HEK293 (cell line): Measurements from ENCODE around the gene HPD.
"Not testable (repeated sequence)": the region's sequence is repeated elsewhere in the genome, so short reads cannot be mapped to it uniquely, and the experiment has no call there.

Source experiments
- CTCF ChIA-PET: fragments of 350-600 bp; formaldehyde crosslinking; extraction: SDS; loops from one replicate; lab custom pipeline; 2021; ENCODE audit warnings: antibody characterized with exemption; lab: Yijun Ruan, JAX
- POLR2A ChIA-PET: fragments of 300-600 bp; formaldehyde crosslinking; extraction: SDS; loops from one replicate; lab custom pipeline; 2020; ENCODE audit warnings: antibody characterized with exemption, inconsistent platforms; lab: Yijun Ruan, JAX
- H3K27ac ChIP-seq: fragments of 200-500 bp; sonication (Bioruptor generic); 2 replicates; pipeline ENCODE4 v1.5.1; 2014; ENCODE audit warnings: low read depth, low read length, control low read depth, inconsistent platforms; ENCODE audit errors: extremely low read depth
- H3K36me3 ChIP-seq, 2 experiments: fragments of 200-500 bp in 1 of 2; sonication (Bioruptor generic) in 1 of 2; 1 replicate in 1 of 2; 2 replicates in 1 of 2; pipeline ENCODE4 v1.5.1; 2014 to 2017; ENCODE audit warnings: inconsistent platforms in 2 of 2, low read length in 2 of 2; ENCODE audit not compliant: control insufficient read depth in 2 of 2, insufficient read depth in 1 of 2
- H3K4me1 ChIP-seq: fragments of 200-500 bp; sonication (Bioruptor generic); 2 replicates; pipeline ENCODE4 v1.5.1; 2014; ENCODE audit warnings: mild to moderate bottlenecking, low read length, inconsistent platforms; ENCODE audit not compliant: control insufficient read depth, insufficient read depth
- H3K4me3 ChIP-seq: 2 replicates; pipeline ENCODE4 v1.5.1; 2011; ENCODE audit warnings: low read depth, mild to moderate bottlenecking, control low read depth, low read length, moderate library complexity
- H3K9me3 ChIP-seq: fragments of 200-500 bp; sonication (Bioruptor generic); 2 replicates; pipeline ENCODE4 v1.5.1; 2014; ENCODE audit warnings: low read depth, low read length, inconsistent platforms; ENCODE audit not compliant: control insufficient read depth, insufficient read depth
- AEBP2 ChIP-seq: fragments of 450-650 bp; formaldehyde crosslinking; IDR thresholded peaks from 2 replicates; pipeline ENCODE4 v1.5.1; 2016; ENCODE audit warnings: missing biosample characterization, missing genetic modification characterization, borderline replicate concordance
- EGR2 ChIP-seq: fragments of 450-650 bp; formaldehyde crosslinking; IDR thresholded peaks from 2 replicates; pipeline ENCODE4 v1.5.1; 2016; ENCODE audit warnings: low read depth, missing biosample characterization, missing genetic modification characterization
- GFI1B ChIP-seq: fragments of 450-650 bp; formaldehyde crosslinking; IDR thresholded peaks from 2 replicates; pipeline ENCODE4 v1.5.1; 2016; ENCODE audit warnings: missing biosample characterization, missing genetic modification characterization
- KLF17 ChIP-seq: fragments of 450-650 bp; formaldehyde crosslinking; IDR thresholded peaks from 2 replicates; pipeline ENCODE4 v1.5.1; 2016; ENCODE audit warnings: missing biosample characterization, missing genetic modification characterization
- PRDM6 ChIP-seq: fragments of 450-650 bp; formaldehyde crosslinking; IDR thresholded peaks from 2 replicates; pipeline ENCODE4 v1.5.1; 2017; ENCODE audit warnings: missing biosample characterization, missing genetic modification characterization
- SCRT1 ChIP-seq: fragments of 450-650 bp; formaldehyde crosslinking; IDR thresholded peaks from 2 replicates; pipeline ENCODE4 v1.5.1; 2016; ENCODE audit warnings: missing biosample characterization, missing genetic modification characterization, borderline replicate concordance
- SP2 ChIP-seq: fragments of 450-650 bp; formaldehyde crosslinking; IDR thresholded peaks from 2 replicates; pipeline ENCODE4 v1.5.1; 2016; ENCODE audit warnings: missing biosample characterization, missing genetic modification characterization
- ZNF112 ChIP-seq: fragments of 450-650 bp; formaldehyde crosslinking; IDR thresholded peaks from 2 replicates; pipeline ENCODE4 v1.5.0; 2017; ENCODE audit warnings: missing biosample characterization, missing genetic modification characterization
- ZNF174 ChIP-seq: fragments of 450-650 bp; formaldehyde crosslinking; IDR thresholded peaks from 2 replicates; pipeline ENCODE4 v1.5.0; 2017; ENCODE audit warnings: missing biosample characterization, mild to moderate bottlenecking, missing genetic modification characterization
- ZNF2 ChIP-seq: fragments of 450-650 bp; formaldehyde crosslinking; IDR thresholded peaks from 2 replicates; pipeline ENCODE4 v1.5.1; 2016; ENCODE audit warnings: missing biosample characterization, missing genetic modification characterization
- ZNF223 ChIP-seq: fragments of 450-650 bp; formaldehyde crosslinking; IDR thresholded peaks from 2 replicates; pipeline ENCODE4 v1.5.1; 2016; ENCODE audit warnings: missing biosample characterization, missing genetic modification characterization
- ZNF239 ChIP-seq: fragments of 450-650 bp; formaldehyde crosslinking; IDR thresholded peaks from 2 replicates; pipeline ENCODE4 v1.5.1; 2016; ENCODE audit warnings: missing biosample characterization, missing genetic modification characterization
- ZNF280C ChIP-seq: fragments of 450-650 bp; formaldehyde crosslinking; IDR thresholded peaks from 2 replicates; pipeline ENCODE4 v1.5.1; 2016; ENCODE audit warnings: missing biosample characterization, missing genetic modification characterization
- ZNF280D ChIP-seq: fragments of 450-650 bp; formaldehyde crosslinking; IDR thresholded peaks from 2 replicates; pipeline ENCODE4 v1.5.1; 2016; ENCODE audit warnings: missing biosample characterization, missing genetic modification characterization
- ZNF433 ChIP-seq: fragments of 450-650 bp; formaldehyde crosslinking; IDR thresholded peaks from 2 replicates; pipeline ENCODE4 v1.5.1; 2016; ENCODE audit warnings: missing biosample characterization, missing genetic modification characterization, low read depth
- ZNF501 ChIP-seq: fragments of 450-650 bp; formaldehyde crosslinking; IDR thresholded peaks from 2 replicates; pipeline ENCODE4 v1.5.1; 2016; ENCODE audit warnings: missing biosample characterization, missing genetic modification characterization
- ZNF555 ChIP-seq: fragments of 450-650 bp; formaldehyde crosslinking; conservative IDR thresholded peaks from 2 replicates; pipeline ENCODE4 v1.5.1; 2017; ENCODE audit warnings: missing biosample characterization, mild to moderate bottlenecking, missing genetic modification characterization, inconsistent platforms
- ZNF623 ChIP-seq: fragments of 450-650 bp; formaldehyde crosslinking; IDR thresholded peaks from 2 replicates; pipeline ENCODE4 v1.5.1; 2016; ENCODE audit warnings: missing biosample characterization, missing genetic modification characterization
- ZNF639 ChIP-seq: fragments of 450-650 bp; formaldehyde crosslinking; IDR thresholded peaks from 2 replicates; pipeline ENCODE4 v1.5.1; 2016; ENCODE audit warnings: missing biosample characterization, missing genetic modification characterization
- ZNF692 ChIP-seq: fragments of 450-650 bp; formaldehyde crosslinking; IDR thresholded peaks from 2 replicates; pipeline ENCODE4 v1.5.1; 2016; ENCODE audit warnings: missing biosample characterization, missing genetic modification characterization
- ZNF768 ChIP-seq: fragments of 450-650 bp; formaldehyde crosslinking; IDR thresholded peaks from 2 replicates; pipeline ENCODE4 v1.5.1; 2018; ENCODE audit warnings: missing biosample characterization, mild to moderate bottlenecking, missing genetic modification characterization
- ZSCAN23 ChIP-seq: fragments of 450-650 bp; formaldehyde crosslinking; IDR thresholded peaks from 2 replicates; pipeline ENCODE4 v1.5.1; 2016; ENCODE audit warnings: missing biosample characterization, missing genetic modification characterization

The HPD gene

GRCh38 chr12:121888083-121888477 lies 29.4 kb upstream of the HPD start:
- H3K9me3 ChIP-seq = no peaks in the 10 kb centered on the region
- 0 out of 2 replicates have a peak, but pooled peaks cover 5% of the 10 kb centered on the region for H3K4me1 ChIP-seq
- H3K4me3 ChIP-seq = peak overlapping the region; percentile 81
- POLR2A ChIA-PET = interaction anchor here (0.5 to 1.9 kb wide), 22 partner anchors 16 to 338 kb away, joined by 3 to 24 read pairs (median 4); partner anchors contain the start of genes DIABLO and RHOF
- H3K27ac ChIP-seq = no peak overlapping the region
- CTCF ChIA-PET = interaction anchor here (0.5 to 9.9 kb wide), 19 partner anchors 9 to 205 kb away, joined by 3 to 154 read pairs (median 3); partner anchors contain the start of gene RHOF
- peaks cover 3 to 11% of the 10 kb centered on the region in 2 experiments; a peak in 2 of 3 replicates for H3K36me3 ChIP-seq
- TF ChIP-seq KLF17 (no peak), PRDM6 (tag by site-specific recombination) (0 out of 2 replicates have a peak, but pooled peaks have one; percentile 31), ZNF174 (peak; percentile 99; the same call in 1 of the 2 replicates), ZNF112 (tag by site-specific recombination) (no peak), ZNF2 (tag by site-specific recombination) (peak; percentile 21; the same call in 1 of the 2 replicates), ZNF433 (tag by site-specific recombination) (no peak), ZNF639 (tag by site-specific recombination) (peak; percentile 84), ZNF555 (tag by site-specific recombination) (no peak), ZNF768 (tag by site-specific recombination) (peak; percentile 82; the same call in 1 of the 2 replicates), ZNF623 (no peak; the same call in 1 of the 2 replicates), GFI1B (tag by site-specific recombination) (peak; percentile 46; the same call in 1 of the 2 replicates), SP2 (tag by site-specific recombination) (no peak), SCRT1 (tag by site-specific recombination) (no peak), ZNF692 (tag by site-specific recombination) (no peak), AEBP2 (tag by site-specific recombination) (no peak), ZNF223 (tag by site-specific recombination) (no peak), ZNF501 (tag by site-specific recombination) (no peak), ZNF280D (tag by site-specific recombination) (0 out of 2 replicates have a peak, but pooled peaks have one; percentile 93), EGR2 (tag by site-specific recombination) (no peak), ZNF280C (tag by site-specific recombination) (no peak), ZNF239 (tag by site-specific recombination) (0 out of 2 replicates have a peak, but pooled peaks have one; percentile 18), ZSCAN23 (no peak)
- TF ChIP-seq, all 188 proteins: peak for 8

- H3K27ac ChIP-seq, H3K36me3 ChIP-seq, H3K4me1 ChIP-seq, H3K4me3 ChIP-seq, H3K9me3 ChIP-seq: not testable (repeated sequence)
- ChIA-PET POLR2A (interaction anchor here (0.8 kb wide), 1 partner anchor 1650 kb away, joined by 4 read pairs; no protein-coding TSS in a partner anchor), CTCF (interaction anchor here (9.9 kb wide), 1 partner anchor 89 kb away, joined by 154 read pairs; the partner anchor contains the start of gene RHOF)
Observed at GRCh38 chr12:121885129-121885528, 26.5 kb upstream of the HPD start.
